Ovary (tissue), 9 donors: ENCODE measurements around the gene LRFN2. TPM values are rescaled to one million over a fixed set of nuclear protein-coding genes. Genes with fewer than 3 reads are reported as not detected.

Experiments
- DNase-seq, 5 donors: peaks; one replicate each; pipeline ENCODE4 v3.0.0-alpha.2; 2019 to 2020
- H3K27ac ChIP-seq, 2 donors: fragments of 200-600 bp; one replicate each; pipeline versions ENCODE4 v1.5.1 to v1.8.0; 2019 to 2022
- H3K27me3 ChIP-seq: fragments of 200-600 bp; one replicate; pipeline ENCODE4 v1.8.0; 2022
- H3K36me3 ChIP-seq: fragments of 200-600 bp; sonication (generic); one replicate; pipeline ENCODE4 v1.5.1; 2019
- H3K4me1 ChIP-seq: one replicate; pipeline ENCODE4 v1.8.1; 2013; ENCODE audit warnings: mild to moderate bottlenecking, moderate library complexity; ENCODE audit not compliant: insufficient read depth
- H3K4me3 ChIP-seq: fragments of 200-600 bp; sonication (generic); one replicate; pipeline ENCODE4 v1.5.1; 2017
- H3K9me3 ChIP-seq, 2 donors: fragments of 200-600 bp in 1 of 2; sonication (generic) in 1 of 2; one replicate each; pipeline versions ENCODE4 v1.5.1 to v1.8.1; 2013 to 2019; ENCODE audit warnings: mild to moderate bottlenecking in 1 of 2, moderate library complexity in 1 of 2
- CTCF ChIP-seq, 3 donors: fragments of 450-650 bp in 2 of 3; fragments of 200-600 bp in 1 of 3; IDR thresholded peaks; one replicate each; pipeline versions ENCODE4 v1.5.1 to v1.8.0; 2016 to 2022; ENCODE audit warnings: antibody characterized with exemption in 3 of 3, mild to moderate bottlenecking in 1 of 3
- EP300 ChIP-seq: sonication (generic); formaldehyde crosslinking; IDR thresholded peaks from one replicate; pipeline ENCODE4 v1.6.1; 2017; ENCODE audit warnings: antibody characterized with exemption
- POLR2A ChIP-seq: fragments of 450-650 bp; IDR thresholded peaks from one replicate; pipeline ENCODE4 v1.6.1; 2017; ENCODE audit warnings: antibody characterized with exemption, mild to moderate bottlenecking, moderate library complexity
- WGBS, 3 donors: extraction: QIAGEN DNeasy Blood & Tissue Kit in 1 of 3; methylation state at CpG; one replicate each; pipeline versions ENCODE4 v1.1.5 to v1.1.7; 2013 to 2017; 5-methylcytosine and 5-hydroxymethylcytosine counted together
- intact Hi-C, 4 donors: fragments of 100-400 bp; cut with DNase I; formaldehyde crosslinking; loops; one replicate each; pipeline versions ENCODE4 v1.11.0 to v1.15.1; 2022 to 2023
- polyA plus RNA-seq, 2 donors: library from polyadenylated mRNA; stranded (reverse); fragments of 200-250 nt in 1 of 2; fragments of 350-450 nt in 1 of 2; fragmentation: Illumina TruSeq in 1 of 2; extraction: RNeasy Lipid Tissue Mini Kit (QIAGEN cat#74804) in 1 of 2; gene quantifications; one replicate each; pipeline ENCODE4 v1.2.3, GENCODE V29; 2013 to 2014
- total RNA-seq, 7 donors: library from RNA; depleted of rRNA in 2 of 7; stranded (reverse); fragments of >200 nt in 2 of 7; fragmentation: NEBNext Ultra II Directional in 3 of 7; extraction: Animal tissue kit (Norgen Biotek cat#: 25700) in 3 of 7; gene quantifications; one replicate each; pipeline versions ENCODE4 v1.1.0 to v1.2.4, GENCODE V29; 2016 to 2023
- donor health status: DM: no; HTN: no; CAD: no; lungs with moderate emphysema.
- donor health status: DM: no; HTN: no; CAD: no.
- donor health status: Bipolar disorder and iron deficiency.
- donor health status: DM: yes; HTN: yes; CAD: no.
- donor health status: DM: no; HTN: no; CAD: no.
- donor health status: DM: yes; HTN: yes; CAD: no.

Gene LRFN2
- total and polyA plus RNA-seq, 9 donors, result 0.10 to 2.2 (median 0.66) TPM

- peak in 1 of 5 donors; percentile 36 for DNase-seq
- H3K27me3 ChIP-seq, result no peaks in the 10 kb centered on the region
- intact Hi-C loops, result no loop called here
- TF ChIP-seq CTCF (IDR thresholded peaks at IDR 0.05) (no peak), POLR2A (no peak), EP300 (no peak)
- no peak overlapping the region for H3K27ac ChIP-seq
- H3K4me1 ChIP-seq, result no peaks in the 10 kb centered on the region
- H3K9me3 ChIP-seq, result no peaks in the 10 kb centered on the region
- 58 to 71% (median 65%) methylated on average over 3 of the region's 3 CpGs for WGBS, 3 donors
- H3K36me3 ChIP-seq, result no peaks in the 10 kb centered on the region
- H3K4me3 ChIP-seq, result no peak overlapping the region
Measured at GRCh38 chr6:40466986-40467539, 120.1 kb downstream of the LRFN2 start.

GRCh38 chr6:40461643-40462042 is 125.5 kb downstream of the LRFN2 start:
- DNase-seq, result no peak
- no peaks in the 10 kb centered on the region for H3K9me3 ChIP-seq
- no peak overlapping the region for H3K27ac ChIP-seq
- WGBS, 3 donors, result 61 to 80% (median 64%) methylated on average over 3 of the region's 3 CpGs
- no peak overlapping the region for H3K4me3 ChIP-seq
- intact Hi-C loops, result no loop called here
- no peak for TF ChIP-seq EP300
- TF ChIP-seq POLR2A, result no peak
- TF ChIP-seq CTCF (IDR thresholded peaks at IDR 0.05), result no peak
- H3K4me1 ChIP-seq, result peaks cover 2% of the 10 kb centered on the region
- H3K36me3 ChIP-seq, result no peaks in the 10 kb centered on the region
- no peaks in the 10 kb centered on the region for H3K27me3 ChIP-seq

- Histone ChIP-seq H3K4me1 (peaks cover 3% of the 10 kb centered on the region), H3K4me3 (no peak overlapping the region), H3K27me3 (no peaks in the 10 kb centered on the region), H3K9me3 (no peaks in the 10 kb centered on the region), H3K36me3 (no peaks in the 10 kb centered on the region), H3K27ac (no peak overlapping the region)
- DNase-seq, result no peak
- TF ChIP-seq POLR2A (no peak), CTCF (IDR thresholded peaks at IDR 0.05) (no peak), EP300 (no peak)
- intact Hi-C loops, result no loop called here
- 73 to 83% (median 74%) methylated on average over 1 of the region's 1 CpG for WGBS, 3 donors
Measured at GRCh38 chr6:40460380-40460779, 126.8 kb downstream of the LRFN2 start.

GRCh38 chr6:40457261-40457660 is 129.9 kb downstream of the LRFN2 start:
- Histone ChIP-seq H3K4me1 (peaks cover 3% of the 10 kb centered on the region), H3K27me3 (no peaks in the 10 kb centered on the region), H3K4me3 (no peak overlapping the region), H3K27ac (no peak overlapping the region), H3K9me3 (no peaks in the 10 kb centered on the region), H3K36me3 (no peaks in the 10 kb centered on the region)
- TF ChIP-seq EP300 (no peak), CTCF (IDR thresholded peaks at IDR 0.05) (no peak), POLR2A (no peak)
- 76 to 90% (median 80%) methylated on average over 1 of the region's 1 CpG for WGBS, 3 donors
- intact Hi-C loops, result no loop called here
- no peak for DNase-seq
